22Rv1 (cell line): ENCODE measurements around the gene RHBDF1.

Experiments used
- H3K27ac ChIP-seq: fragments of 450-650 bp; 2 replicates; pipeline ENCODE4 v1.5.1; 2017
- CTCF ChIP-seq: fragments of 450-650 bp; IDR thresholded peaks from 2 replicates; pipeline ENCODE4 v1.5.1; 2017; ENCODE audit warnings: mild to moderate bottlenecking
- ZFX ChIP-seq: fragments of 450-650 bp; IDR thresholded peaks from 2 replicates; pipeline ENCODE4 v1.6.1; 2017; ENCODE audit warnings: antibody characterized with exemption, borderline replicate concordance

RHBDF1 gene, protein sequence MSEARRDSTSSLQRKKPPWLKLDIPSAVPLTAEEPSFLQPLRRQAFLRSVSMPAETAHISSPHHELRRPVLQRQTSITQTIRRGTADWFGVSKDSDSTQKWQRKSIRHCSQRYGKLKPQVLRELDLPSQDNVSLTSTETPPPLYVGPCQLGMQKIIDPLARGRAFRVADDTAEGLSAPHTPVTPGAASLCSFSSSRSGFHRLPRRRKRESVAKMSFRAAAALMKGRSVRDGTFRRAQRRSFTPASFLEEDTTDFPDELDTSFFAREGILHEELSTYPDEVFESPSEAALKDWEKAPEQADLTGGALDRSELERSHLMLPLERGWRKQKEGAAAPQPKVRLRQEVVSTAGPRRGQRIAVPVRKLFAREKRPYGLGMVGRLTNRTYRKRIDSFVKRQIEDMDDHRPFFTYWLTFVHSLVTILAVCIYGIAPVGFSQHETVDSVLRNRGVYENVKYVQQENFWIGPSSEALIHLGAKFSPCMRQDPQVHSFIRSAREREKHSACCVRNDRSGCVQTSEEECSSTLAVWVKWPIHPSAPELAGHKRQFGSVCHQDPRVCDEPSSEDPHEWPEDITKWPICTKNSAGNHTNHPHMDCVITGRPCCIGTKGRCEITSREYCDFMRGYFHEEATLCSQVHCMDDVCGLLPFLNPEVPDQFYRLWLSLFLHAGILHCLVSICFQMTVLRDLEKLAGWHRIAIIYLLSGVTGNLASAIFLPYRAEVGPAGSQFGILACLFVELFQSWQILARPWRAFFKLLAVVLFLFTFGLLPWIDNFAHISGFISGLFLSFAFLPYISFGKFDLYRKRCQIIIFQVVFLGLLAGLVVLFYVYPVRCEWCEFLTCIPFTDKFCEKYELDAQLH

DNA sequence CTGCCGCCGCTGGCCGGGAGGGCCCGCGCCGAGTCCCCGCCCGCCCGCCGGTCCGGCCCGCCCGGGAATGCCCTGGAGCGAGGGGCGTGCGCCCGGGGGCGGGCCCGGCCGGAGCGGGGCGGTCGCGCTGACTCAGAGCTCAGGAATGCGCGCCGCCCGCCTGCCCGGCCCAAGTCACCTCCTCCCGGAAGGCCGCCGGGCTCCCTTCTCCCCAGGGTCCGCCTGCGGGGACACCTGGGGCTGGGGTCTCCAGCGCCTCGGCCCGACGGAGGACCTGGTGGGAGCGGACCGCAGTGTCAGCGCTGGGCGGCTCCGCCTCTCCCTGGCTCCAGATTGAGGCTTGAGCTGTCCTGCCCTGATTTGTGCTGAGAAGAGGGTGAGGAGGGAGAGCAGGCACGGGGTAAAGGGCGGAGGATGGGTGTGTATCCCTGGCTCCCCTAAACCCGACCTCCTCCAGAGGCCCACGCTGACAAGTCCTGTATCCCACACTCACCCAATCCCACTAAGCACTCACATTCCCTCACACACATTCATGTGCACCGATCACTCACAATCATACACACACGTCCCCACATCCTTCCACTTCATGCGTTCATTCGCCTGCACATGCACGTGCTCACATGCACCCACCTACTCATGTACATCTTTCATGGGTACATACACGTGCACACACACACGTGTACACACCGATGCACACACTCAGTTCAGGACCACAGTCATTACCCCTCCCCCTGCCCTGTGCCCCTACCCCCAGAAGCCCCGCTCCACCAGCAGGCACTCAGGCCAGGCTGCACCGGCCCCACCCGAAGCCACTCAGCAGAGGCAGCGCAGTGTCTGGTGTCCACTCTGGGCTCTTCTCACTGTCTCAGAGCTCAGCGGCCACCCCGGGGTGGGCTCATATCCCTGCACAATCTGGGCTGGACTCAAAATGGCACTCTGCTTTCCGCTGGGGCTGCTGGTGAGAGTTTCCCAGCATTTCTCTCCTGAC lies at the start of gene RHBDF1:
TSS of gene RHBDF1 (minus strand) at position 71 of the 988 bp plus-strand sequence. CDS start 7,616 bp downstream, outside the sequence.
- H3K27ac ChIP-seq, result peak within 1 kb of the TSS; percentile 89
- no peak for TF ChIP-seq ZFX
- TF ChIP-seq CTCF, result no peak

- no peak overlapping the region for H3K27ac ChIP-seq
- TF ChIP-seq ZFX (no peak), CTCF (no peak)
Measured at GRCh38 chr16:120756-121155, 48.3 kb upstream of the RHBDF1 start.

DNA sequence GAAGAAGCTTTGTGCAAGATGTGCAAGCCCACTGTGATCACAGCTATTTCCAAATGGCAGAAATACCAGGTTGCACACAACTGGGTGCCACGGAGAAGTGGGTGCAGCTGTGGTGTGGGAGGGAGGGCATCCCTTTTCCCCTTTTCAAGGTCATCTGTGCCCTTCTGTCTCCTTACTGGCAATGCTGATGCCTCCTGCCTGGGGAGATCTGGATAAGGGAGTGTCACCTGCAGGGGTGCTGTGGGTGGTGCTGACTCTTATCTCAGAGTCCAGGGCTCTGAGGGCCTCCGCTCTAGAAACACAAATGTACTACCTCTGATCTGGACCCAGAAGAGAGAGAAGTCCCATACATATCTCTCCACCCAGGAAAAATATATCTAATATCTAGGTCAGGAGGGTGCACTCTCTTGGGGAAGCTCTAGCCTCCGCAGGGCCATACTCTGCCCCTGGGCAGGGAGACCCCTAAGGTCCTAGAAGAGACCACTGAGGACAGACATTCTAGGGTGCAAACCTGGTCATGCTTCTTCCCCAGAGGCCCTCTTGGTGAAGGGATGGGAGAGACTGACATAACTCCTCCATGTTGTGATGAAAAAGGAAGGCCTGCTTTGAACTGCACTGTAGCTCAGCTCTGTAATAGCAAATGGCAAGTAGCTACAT lies 47.5 kb upstream of the RHBDF1 start:
- no peak for TF ChIP-seq ZFX
- no peak for TF ChIP-seq CTCF
- no peak overlapping the region for H3K27ac ChIP-seq

DNA sequence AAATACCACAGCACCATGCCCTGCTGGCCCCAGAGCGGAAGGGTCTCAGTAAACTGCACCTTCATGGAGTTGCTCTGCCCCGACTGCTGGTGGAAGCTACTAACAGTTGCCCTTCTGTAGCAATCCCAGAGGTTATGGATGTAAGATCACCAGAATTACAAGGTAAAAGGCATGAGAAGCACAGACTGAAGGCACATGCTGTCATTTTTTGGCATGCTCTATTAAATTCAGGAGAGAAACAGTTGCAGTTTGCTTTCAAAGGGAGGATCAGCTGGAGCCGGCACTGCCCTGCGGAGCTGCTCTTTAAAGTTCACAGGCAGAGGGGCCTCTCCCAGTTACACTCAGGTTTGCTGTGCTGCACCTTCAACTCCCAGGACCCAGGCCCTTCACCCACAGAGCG lies 46.9 kb upstream of the RHBDF1 start:
- no peak overlapping the region for H3K27ac ChIP-seq
- TF ChIP-seq ZFX, result no peak
- TF ChIP-seq CTCF, result no peak

DNA sequence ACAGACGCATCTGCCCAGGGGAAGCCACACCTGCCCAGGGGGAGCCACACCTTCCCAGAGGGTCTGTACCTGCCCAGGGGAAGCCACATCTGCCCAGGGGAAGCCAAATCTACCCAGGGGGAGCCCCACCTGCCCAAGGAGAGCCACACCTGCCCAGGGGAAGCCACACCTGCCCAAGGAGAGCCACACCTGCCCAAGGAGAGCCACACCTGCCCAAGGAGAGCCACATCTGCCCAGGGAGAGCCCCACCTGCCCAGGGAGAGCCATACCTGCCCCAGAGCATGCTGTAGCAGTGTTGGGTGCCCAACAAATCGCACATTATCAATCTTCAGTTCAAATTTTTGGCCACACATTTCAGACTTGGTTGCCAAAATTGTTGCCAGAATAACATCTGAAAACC lies 46.4 kb upstream of the RHBDF1 start:
- no peak for TF ChIP-seq ZFX
- TF ChIP-seq CTCF, result no peak
- H3K27ac ChIP-seq, result no peak overlapping the region
